Measurements from ENCODE around the gene CNN3.
"Not testable (repeated sequence)": the region's sequence is repeated elsewhere in the genome, so short reads cannot be mapped to it uniquely, and the experiment has no call there.

Gene CNN3

GRCh38 chr1:94949681-94950661 lies 23.1 kb upstream of the CNN3 start:
- no peak for DNase-seq (ENCODE audit: low spot score)

GRCh38 chr1:94947437-94947836 lies 20.5 kb upstream of the CNN3 start:
- DNase-seq (ENCODE audit: low spot score) = peak; percentile 84

GRCh38 chr1:94946886-94947285 lies 20.0 kb upstream of the CNN3 start:
- no peak for DNase-seq (ENCODE audit: low spot score)

GRCh38 chr1:94942171-94943128 lies 15.5 kb upstream of the CNN3 start:
- no peak for DNase-seq (ENCODE audit: low spot score)

GRCh38 chr1:94941480-94941879 lies 14.6 kb upstream of the CNN3 start:
- DNase-seq (ENCODE audit: low spot score) = not testable (repeated sequence)

- DNase-seq (ENCODE audit: low spot score) = no peak
Measured at GRCh38 chr1:94940738-94941137, 13.8 kb upstream of the CNN3 start.

GRCh38 chr1:94937820-94938219 lies 10.9 kb upstream of the CNN3 start:
- no peak for DNase-seq (ENCODE audit: low spot score)

- no peak for DNase-seq (ENCODE audit: low spot score)
Measured at GRCh38 chr1:94936861-94937620, 10.1 kb upstream of the CNN3 start.

GRCh38 chr1:94935476-94935875 lies 8.6 kb upstream of the CNN3 start:
- DNase-seq (ENCODE audit: low spot score) = no peak

GRCh38 chr1:94935034-94935433 lies 8.1 kb upstream of the CNN3 start:
- no peak for DNase-seq (ENCODE audit: low spot score)

GRCh38 chr1:94934551-94934950 lies 7.6 kb upstream of the CNN3 start:
- DNase-seq (ENCODE audit: low spot score) = no peak

- no peak for DNase-seq (ENCODE audit: low spot score)
Measured at GRCh38 chr1:94931254-94931841, 4.4 kb upstream of the CNN3 start.

GRCh38 chr1:94929351-94930217 lies 2.7 kb upstream of the CNN3 start:
- DNase-seq (ENCODE audit: low spot score) = no peak

- DNase-seq (ENCODE audit: low spot score) = no peak
Measured at GRCh38 chr1:94928293-94928939, 1.5 kb upstream of the CNN3 start.

GRCh38 chr1:94927405-94928175 lies 680 bp upstream of the CNN3 start:
- DNase-seq (ENCODE audit: low spot score) = peak; percentile 27

GRCh38 chr1:94926126-94926914 lies 590 bp downstream of the CNN3 start:
- DNase-seq (ENCODE audit: low spot score) = peak; percentile 79

GRCh38 chr1:94925561-94926125 lies 1.3 kb downstream of the CNN3 start:
- peak; percentile 88 for DNase-seq (ENCODE audit: low spot score)

GRCh38 chr1:94925004-94925403 lies 1.9 kb downstream of the CNN3 start:
- DNase-seq (ENCODE audit: low spot score) = no peak
